ENCODE data around the gene SWT1.
"Not testable (repeated sequence)": the region's sequence is repeated elsewhere in the genome, so short reads cannot be mapped to it uniquely, and the experiment has no call there.

The SWT1 gene

GRCh38 chr1:185317034-185317885 is 160.3 kb downstream of the SWT1 start, which contains the start of gene IVNS1ABP:
TSS of gene IVNS1ABP (minus strand) at chr1:185317243. CDS start at chr1:185309493, 7,750 bp downstream.
- peak; percentile 89 to 92 for DNase-seq (ENCODE audit: low read depth in 2 of 2, low spot score in 1 of 2)

DNA sequence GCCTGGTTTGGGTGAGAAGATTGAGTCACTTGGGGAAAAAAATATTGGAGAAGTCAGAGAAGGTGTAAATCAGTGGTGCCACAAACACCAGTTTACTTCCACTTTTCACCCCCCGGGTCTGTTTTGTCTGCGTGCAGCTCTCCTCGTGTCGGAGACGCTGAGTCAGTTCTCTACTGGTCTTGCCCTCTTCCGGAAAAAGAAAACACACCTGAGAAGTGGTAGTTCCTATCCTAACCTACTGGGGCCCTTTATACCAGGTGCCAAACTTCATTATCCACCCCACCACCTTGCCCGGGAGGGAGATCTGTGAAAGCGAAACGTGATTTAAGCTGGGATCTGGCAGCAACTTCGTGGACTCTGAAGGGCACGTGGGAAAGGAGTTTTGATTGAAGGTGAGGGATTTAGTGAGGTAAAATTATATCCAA is 160.9 kb downstream of the SWT1 start:
- DNase-seq (ENCODE audit: low read depth in 2 of 2, low spot score in 1 of 2) = peak; percentile 49 to 63

DNA sequence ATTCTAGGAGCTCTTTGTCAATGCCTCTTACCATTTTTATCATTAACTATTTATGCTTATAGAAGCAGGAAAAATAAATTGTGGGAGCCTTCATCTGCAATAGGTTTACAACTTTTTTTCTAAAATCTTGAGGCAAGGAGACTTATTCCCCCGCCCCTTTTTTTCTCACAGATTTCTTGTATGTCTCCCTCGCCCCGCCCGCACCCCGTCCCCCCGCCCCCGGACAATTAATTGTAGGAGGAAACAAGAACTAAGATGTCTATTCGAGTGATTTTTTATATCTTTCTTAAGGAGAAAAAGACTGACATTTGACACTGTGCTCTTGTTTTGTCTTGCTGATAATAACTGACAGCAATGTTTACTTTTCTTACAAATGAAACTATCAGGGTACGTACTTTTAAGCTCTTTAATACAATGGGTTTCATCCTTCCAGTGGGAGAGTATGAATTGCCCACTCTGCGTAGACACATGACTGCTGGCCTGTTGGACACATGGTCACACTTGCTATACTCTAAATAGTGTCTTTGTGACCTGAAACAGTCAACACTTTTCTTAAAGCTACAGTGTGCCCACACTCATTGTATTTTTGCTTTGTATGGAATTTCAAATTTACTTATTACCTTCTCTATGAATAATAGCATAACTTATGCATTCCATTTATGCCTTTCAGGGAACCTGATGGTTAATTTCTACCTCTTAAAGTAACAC is 161.6 kb downstream of the SWT1 start:
- no peak for DNase-seq (ENCODE audit: low read depth in 2 of 2, low spot score in 1 of 2)

DNA sequence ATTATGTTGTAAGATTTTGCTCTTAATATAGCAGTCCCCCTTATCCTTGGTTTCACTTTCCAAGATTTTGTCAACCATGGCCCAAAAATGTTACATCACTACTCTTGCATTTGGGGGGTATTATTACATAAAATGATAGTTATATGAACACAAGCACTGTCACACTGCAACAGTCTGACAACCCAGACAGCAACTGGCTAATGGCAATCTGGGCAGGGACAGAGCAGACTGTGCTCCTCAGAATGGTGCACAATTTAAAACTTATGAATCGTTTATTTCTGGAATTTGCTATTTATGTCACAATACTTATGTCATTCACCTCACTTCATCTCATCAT is 162.1 kb downstream of the SWT1 start:
- no peak for DNase-seq (ENCODE audit: low read depth in 2 of 2, low spot score in 1 of 2)

DNA sequence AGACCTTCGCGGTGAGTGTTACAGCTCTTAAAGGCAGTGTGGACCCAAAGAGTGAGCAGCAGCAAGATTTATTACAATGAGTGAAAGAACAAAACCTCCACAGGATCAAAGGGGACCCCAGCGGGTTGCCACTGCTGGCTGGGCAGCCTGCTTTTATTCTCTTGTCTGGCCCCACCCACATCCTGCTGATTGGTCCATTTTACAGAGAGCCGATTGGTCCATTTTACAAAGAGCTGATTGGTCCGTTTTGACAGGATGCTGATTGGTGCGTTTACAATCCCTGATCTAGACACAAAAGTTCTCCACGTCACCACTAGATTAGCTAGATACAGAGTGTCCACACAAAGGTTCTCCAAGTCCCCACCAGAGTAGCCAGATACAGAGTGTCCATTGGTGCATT is 164.1 kb downstream of the SWT1 start:
- DNase-seq (ENCODE audit: low read depth in 2 of 2, low spot score in 1 of 2) = not testable (repeated sequence)

DNA sequence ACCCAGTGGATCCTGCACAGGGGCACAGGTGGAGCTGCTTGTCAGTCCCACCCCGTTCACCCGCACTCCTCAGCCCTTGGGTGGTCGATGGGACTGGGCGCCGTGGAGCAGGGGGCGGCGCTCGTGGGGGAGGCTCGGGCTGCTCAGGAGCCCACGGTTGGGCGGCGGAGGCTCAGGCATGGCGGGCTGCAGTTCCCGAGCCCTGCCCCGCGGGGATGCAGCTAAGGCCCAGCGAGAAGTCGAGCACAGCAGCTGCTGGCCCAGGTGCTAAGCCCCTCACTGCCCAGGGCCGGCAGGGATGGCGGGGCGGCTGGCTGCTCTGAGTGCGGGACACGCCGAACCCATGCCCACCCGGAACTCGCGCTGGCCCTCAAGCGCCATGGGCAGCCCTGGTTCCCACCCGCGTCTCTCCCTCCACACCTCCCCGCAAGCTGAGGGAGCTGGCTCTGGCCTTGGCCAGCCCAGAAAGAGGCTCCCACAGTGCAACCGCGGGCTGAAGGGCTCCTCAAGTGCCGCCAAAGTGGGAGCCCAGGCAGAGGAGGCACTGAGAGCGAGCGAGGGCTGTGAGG is 164.8 kb downstream of the SWT1 start:
- not testable (repeated sequence) for DNase-seq (ENCODE audit: low read depth in 2 of 2, low spot score in 1 of 2)

GRCh38 chr1:185322636-185323035 is 165.7 kb downstream of the SWT1 start:
- no peak for DNase-seq (ENCODE audit: low read depth in 2 of 2, low spot score in 1 of 2)

- DNase-seq (ENCODE audit: low read depth in 2 of 2, low spot score in 1 of 2) = no peak
These were observed 167.2 kb downstream of the SWT1 start for GRCh38 chr1:185324118-185324517.

DNA sequence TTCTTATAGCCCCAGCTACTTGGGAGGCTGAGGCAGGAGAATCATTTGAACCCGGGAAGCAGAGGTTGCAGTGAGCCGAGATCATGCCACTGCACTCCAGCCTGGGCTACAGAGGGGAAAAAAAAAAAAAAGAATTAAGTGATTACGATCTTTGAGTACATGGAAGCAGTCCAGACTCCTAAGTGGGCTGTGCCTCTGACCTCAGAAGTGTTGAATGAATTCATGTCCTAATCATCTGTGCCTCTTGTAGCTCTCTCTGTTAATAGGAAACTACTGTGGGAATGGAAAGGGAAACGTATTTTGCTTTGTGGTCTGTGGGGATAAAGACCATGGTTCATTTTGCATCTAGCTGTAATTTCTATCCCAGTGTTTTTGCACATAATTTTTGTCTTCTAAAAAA is 168.4 kb downstream of the SWT1 start:
- DNase-seq (ENCODE audit: low read depth in 2 of 2, low spot score in 1 of 2) = no peak

GRCh38 chr1:185328255-185328654 is 171.3 kb downstream of the SWT1 start:
- no peak for DNase-seq (ENCODE audit: low read depth in 2 of 2, low spot score in 1 of 2)

GRCh38 chr1:185334182-185334581 is 177.2 kb downstream of the SWT1 start:
- DNase-seq (ENCODE audit: low read depth in 2 of 2, low spot score in 1 of 2) = no peak

DNA sequence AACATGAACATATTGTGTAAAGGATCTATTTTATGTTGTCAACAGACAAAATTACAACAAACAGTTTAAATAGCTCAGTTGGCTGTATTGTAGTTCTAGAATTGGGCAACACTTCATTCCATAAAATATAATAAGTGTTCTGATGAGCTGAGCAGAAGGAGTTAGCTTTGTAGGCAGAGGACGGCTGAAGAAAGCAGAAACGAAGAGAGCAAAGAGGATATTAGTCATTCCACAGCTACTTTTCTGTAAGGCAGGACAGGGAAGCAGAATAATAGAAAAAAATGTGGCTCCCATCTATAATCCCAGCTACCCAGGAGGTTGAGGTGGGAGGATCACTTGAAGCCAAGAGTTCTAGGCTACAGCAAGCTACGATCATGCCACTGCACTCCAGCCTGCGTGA is 180.3 kb downstream of the SWT1 start:
- DNase-seq (ENCODE audit: low read depth in 2 of 2, low spot score in 1 of 2) = no peak

- peak in 1 of 2 donors; percentile 11 for DNase-seq (ENCODE audit: low read depth in 2 of 2, low spot score in 1 of 2)
These were observed 182.0 kb downstream of the SWT1 start for GRCh38 chr1:185338719-185339622.

DNA sequence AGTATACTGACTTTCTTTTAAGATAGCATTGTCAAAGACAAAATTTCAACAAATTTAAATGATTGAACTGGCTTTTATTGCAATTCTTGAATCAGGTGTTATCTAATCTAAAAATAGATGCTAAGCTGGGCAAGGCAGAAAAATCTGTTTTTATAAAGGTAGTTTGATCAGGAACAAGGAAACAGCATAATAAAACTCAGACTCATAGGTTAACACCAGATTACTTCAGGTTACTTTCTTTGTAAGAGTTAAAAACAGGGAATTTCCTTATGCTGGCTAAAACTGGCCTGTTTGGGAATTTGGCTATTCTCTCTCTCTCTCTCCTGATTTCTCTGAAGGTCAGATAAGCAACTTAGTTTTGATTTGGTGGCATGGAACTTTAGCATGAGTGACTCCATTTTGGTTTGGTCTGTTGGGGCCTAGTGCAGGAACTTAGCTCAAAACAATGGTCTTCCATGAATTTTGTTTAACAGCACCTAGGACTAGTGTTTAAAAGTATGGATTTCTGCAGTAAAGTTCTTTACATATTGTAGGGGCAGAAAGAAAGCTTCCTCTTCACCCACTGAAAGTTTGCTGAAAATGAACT is 184.3 kb downstream of the SWT1 start:
- DNase-seq (ENCODE audit: low read depth in 2 of 2, low spot score in 1 of 2) = no peak

Measured in stimulated activated CD8-positive, alpha-beta memory T cell treated with anti-CD3 and anti-CD28 coated beads, Interleukin-4, amount 100 ng/mL, for 4 hours (primary cell).